Loucy (cell line): ENCODE measurements around the gene KRTAP10-3.

Experiments
- CTCF ChIP-seq: fragments of 200-600 bp; sonication (generic); conservative IDR thresholded peaks from 2 replicates; pipeline ENCODE4 v1.5.1; 2014; ENCODE audit warnings: mild to moderate bottlenecking, antibody characterized with exemption, low read length
- EZH2phosphoT487 ChIP-seq: fragments of 200-600 bp; IDR thresholded peaks from 2 replicates; pipeline ENCODE4 v1.6.1; 2018; ENCODE audit warnings: antibody characterized with exemption, mild to moderate bottlenecking, moderate library complexity, borderline replicate concordance

- TF ChIP-seq CTCF (no peak), EZH2phosphoT487 (no peak)
Observed at GRCh38 chr21:44519346-44520325, 39.0 kb downstream of the KRTAP10-3 start.
